HG03060 (cell line): Measurements from ENCODE around the gene CACNB2.
"Not testable (repeated sequence)": the region's sequence is repeated elsewhere in the genome, so short reads cannot be mapped to it uniquely, and the experiment has no call there.

Source experiments
- ATAC-seq: cut with Tn5 transposase; IDR thresholded peaks from one replicate; pipeline ENCODE4 v1.9.1; 2021; ENCODE audit warnings: low read depth, moderate number of reproducible peaks; ENCODE audit not compliant: unreplicated experiment

The CACNB2 gene

GRCh38 chr10:18586637-18587036 is 446.4 kb downstream of the CACNB2 start:
- ATAC-seq: not testable (repeated sequence)

- not testable (repeated sequence) for ATAC-seq
Measured at GRCh38 chr10:18591141-18591540, 450.9 kb downstream of the CACNB2 start.
